Measurements from ENCODE around the gene MYOD1.

GRCh38 chr11:17764446-17765218, 45.3 kb downstream of the MYOD1 start:
- no peak for TF ChIP-seq CTCF (IDR thresholded peaks at IDR 0.05)
- no peak for TF ChIP-seq POLR2A (IDR thresholded peaks at IDR 0.05)

Data from adrenal gland (tissue), 5 donors.